ENCODE data around the gene HBE1.
"Not testable (repeated sequence)": the region's sequence is repeated elsewhere in the genome, so short reads cannot be mapped to it uniquely, and the experiment has no call there.

The HBE1 gene

DNA sequence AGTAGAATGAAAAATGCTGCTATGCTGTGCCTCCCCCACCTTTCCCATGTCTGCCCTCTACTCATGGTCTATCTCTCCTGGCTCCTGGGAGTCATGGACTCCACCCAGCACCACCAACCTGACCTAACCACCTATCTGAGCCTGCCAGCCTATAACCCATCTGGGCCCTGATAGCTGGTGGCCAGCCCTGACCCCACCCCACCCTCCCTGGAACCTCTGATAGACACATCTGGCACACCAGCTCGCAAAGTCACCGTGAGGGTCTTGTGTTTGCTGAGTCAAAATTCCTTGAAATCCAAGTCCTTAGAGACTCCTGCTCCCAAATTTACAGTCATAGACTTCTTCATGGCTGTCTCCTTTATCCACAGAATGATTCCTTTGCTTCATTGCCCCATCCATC is 14.9 kb upstream of the HBE1 start:
- no peak for DNase-seq

DNA sequence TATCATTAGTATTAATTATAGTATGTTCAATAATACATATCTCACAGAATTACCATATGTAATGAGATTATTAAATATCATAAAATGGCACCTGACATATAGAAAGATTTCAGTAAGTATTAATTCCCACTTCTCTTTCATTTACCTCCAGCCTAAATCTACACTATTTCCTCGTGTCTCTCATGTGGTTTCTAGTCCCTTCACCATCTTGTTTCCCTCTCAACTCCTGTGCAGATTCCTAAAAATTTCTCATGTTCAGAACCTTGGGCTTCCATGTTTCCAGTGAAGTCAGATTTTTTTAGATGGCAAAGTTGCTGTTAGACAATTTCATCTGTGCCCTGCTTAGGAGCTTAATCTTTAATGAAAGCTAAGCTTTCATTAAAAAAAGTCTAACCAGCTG is 14.1 kb upstream of the HBE1 start:
- DNase-seq = no peak

DNA sequence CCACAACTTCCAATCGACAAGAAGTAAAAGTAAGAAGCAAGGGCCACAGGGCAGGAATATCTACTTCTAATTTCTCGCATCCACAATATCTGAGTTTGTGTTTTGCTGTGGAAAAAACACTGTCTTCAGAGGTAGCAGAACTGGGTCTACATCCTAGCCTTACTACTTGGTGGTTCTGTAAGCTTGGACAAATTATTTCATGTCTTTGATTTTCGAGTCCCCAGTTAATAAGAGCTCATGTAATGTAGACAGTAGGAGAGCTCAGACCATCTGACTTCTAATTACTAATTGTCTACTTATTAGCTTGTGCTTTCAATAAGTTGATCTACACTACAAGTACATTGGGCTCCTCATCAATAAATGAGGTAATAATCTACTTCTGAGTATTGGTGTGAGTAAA is 13.3 kb upstream of the HBE1 start:
- DNase-seq = no peak

DNA sequence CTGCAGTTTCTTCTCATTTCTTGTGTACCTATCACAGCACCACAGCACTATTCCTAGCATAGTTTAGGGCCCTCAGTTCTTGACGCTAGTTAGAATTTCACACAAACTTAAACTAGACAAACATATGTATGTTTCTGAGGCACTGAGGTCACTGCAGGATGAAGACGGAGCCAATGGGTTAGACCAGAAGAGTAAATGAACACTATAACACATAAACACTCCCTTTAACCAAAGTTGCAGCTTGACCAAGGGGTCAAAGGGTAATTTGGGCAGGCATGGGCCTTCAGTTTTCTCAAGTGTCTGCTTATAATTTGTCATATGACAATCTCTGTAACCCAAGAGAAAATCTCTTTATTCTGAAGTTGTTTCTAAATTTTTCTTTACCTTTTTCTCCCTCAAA is 12.9 kb upstream of the HBE1 start:
- DNase-seq = no peak

DNA sequence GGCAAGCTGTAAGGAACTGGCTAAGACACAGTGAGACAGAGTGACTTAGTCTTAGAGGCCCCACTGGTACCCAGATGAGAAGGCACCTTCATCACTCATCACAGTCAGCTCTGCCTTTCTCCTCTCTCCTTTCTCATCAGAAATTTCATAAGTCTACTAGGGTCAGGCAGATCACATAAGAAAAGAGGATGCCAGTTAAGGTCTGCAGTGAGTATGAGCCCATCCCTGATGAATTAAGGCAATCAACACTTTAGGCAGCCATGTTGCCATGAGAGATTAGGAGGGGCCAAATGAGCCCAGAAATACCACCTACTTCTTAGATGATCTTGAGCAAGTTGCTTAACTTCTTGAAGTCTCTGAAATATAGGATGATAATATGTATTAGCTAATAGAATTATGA is 11.9 kb upstream of the HBE1 start:
- DNase-seq = no peak

DNA sequence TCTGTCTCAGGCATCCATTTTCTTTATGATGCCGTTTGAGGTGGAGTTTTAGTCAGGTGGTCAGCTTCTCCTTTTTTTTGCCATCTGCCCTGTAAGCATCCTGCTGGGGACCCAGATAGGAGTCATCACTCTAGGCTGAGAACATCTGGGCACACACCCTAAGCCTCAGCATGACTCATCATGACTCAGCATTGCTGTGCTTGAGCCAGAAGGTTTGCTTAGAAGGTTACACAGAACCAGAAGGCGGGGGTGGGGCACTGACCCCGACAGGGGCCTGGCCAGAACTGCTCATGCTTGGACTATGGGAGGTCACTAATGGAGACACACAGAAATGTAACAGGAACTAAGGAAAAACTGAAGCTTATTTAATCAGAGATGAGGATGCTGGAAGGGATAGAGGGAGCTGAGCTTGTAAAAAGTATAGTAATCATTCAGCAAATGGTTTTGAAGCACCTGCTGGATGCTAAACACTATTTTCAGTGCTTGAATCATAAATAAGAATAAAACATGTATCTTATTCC is 10.9 kb upstream of the HBE1 start:
- peak; percentile 42 for DNase-seq

DNA sequence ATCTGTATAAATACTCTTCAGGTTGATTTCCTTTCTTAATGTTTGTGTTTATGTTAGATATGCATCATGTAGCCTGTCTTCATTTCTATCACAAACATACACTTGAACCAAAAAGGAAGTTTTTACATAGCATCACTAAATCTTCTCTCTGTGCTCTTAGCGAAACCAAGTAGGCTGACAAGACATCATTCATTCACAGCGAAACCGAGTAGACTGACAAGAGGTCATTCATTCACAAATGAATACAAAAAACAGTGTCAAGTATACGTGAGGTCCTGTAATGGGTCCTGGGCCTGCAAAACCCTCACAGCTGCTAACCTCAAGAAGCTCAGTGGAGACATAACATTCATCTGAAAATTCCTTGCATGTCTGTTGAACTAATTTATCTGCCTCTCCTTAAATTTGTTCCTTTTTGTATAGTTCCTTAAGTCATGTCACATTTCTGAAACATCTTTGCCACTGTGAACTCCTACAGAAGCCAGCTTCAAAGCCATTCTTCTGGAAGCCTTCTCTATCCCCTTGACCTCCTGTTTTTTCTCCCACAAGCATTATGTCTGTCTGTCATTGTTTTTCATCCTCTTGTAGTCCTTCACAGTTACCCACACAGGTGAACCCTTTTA is 9.8 kb upstream of the HBE1 start:
- no peak for DNase-seq

DNA sequence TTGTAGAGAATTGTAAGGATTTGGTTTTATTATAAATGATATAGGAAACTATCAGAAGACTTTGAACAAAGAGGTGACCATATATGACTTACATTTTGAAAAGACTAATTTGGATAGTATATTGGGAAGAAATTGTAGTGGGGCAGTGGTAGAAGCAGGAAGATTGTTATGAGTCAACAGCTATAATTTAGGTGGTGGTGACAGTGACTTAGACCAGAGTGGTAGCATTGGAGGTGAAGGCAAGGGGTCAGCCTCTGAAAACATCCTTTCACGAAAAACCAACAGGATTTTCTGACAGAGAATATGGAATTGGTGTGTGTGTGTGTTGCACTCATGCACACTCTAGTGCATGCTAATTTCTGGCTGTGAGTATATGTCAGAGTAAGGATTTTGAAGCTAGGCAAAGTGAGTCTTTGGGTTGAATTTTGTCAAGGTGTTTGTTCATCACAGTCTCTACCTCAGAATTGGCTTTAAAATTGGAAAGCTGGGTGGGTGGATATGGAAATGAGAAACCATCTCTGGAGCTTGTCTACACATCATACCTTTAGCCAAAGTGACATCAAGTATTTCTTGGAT is 8.2 kb upstream of the HBE1 start:
- DNase-seq = no peak

DNA sequence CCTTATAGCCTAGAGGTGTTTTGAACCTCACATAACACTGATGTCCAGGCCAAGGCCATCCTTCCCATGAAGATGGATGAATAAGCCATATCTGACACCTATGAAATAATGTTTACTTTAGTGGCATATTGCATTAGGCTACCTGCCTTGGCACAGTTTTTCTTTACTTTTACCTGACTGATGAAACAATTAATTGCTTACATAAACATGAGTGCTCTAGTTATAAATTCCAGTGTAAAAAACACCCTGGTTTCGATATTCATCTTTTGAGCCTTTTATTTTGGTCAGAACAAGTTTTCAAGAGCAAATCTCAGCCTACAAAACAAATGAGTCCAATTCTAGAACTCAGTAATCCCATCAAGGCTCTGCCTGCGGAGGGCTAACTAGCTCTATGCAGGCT is 7.0 kb upstream of the HBE1 start:
- DNase-seq = no peak

DNA sequence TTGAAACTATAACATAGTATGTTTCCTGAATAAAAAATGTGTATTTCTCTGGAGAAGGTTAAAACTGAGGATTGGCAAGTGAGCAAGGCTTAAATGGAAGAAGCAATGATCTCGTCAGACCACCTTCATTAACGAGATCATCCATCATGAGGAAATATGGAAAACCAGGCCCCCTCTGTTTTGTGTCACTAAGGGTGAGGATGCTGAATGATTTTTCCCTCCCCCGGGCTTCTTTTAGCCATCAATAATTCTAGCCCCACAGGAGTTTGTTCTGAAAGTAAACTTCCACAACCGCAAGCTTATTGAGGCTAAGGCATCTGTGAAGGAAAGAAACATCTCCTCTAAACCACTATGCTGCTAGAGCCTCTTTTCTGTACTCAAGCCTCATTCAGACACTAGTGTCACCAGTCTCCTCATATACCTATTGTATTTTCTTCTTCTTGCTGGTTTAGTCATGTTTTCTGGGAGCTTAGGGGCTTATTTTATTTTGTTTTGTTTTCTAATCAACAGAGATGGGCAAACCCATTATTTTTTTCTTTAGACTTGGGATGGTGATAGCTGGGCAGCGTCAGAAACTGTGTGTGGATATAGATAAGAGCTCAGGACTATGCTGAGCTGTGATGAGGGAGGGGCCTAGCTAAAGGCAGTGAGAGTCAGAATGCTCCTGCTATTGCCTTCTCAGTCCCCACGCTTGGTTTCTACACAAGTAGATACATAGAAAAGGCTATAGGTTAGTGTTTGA is 5.8 kb upstream of the HBE1 start:
- no peak for DNase-seq

DNA sequence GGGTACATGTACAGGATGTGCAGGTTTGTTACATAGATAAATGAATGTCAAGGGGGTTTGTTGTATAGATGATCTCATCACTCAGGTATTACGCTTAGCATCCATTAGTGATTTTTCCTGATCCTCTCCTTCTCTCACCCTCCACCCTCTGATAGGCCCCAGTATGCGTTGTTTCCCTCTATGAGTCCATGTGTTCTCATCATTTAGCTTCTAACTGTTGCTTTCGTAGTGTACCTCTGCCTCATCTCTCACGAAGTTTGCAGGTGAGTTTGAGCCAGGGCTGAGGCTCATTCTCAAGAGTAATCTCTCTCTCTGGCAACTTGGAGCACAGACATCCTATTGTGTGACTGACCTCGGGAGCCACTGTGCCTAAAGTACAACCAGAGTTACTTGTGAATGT is 4.7 kb upstream of the HBE1 start:
- no peak for DNase-seq

DNA sequence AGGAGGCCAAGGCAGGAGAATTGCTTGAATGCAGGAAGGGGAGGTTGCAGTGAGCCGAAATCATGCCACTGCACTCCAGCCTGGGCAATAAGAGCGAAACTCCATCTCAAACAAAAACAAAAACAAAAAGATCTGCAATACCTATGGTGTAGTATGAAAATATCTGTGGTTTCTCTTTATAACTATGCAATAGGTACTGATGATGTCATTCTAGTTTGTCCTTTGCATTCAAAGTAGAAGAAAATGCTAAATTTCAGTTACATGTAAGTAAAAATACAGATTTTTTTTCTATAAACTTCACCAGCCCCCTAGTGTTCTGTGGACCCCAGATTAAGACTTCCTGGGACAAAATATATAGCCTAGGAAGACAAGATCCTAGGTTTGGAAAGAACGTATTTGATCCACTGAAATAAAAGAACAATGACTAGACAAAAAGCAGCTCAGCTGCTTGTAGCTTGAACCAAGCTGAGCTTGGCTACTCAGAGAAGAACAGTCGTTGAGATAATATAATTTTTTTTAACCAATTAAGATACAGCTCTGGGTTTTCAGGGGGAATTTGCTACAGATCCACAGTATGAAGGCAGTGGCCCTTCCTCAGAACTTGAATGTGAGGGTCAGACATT is 2.8 kb upstream of the HBE1 start:
- DNase-seq = no peak

DNA sequence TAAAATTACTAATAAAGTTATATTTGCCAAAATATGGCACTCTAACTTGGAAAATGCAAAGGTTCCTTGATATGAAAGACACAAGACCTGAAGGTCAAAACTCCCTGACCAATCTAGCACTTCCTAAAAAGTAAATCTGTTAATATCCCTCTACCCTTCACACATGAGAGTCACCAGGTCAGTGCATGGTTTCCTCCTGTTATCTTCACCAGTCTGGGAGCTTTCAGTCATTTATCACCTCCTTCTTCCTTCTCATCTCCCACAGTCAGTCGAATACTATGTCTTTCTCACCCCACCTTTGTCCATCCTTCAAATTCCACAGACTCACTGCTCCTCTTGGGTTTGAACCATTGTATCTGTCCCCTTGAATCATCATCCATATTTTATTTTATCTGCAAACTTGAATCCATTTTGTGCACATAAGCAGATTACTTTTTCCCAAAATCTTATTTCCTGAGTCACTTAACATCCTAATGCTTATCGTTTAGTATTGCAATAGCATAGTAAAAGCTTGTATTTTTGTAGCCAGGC is 2.6 kb downstream of the HBE1 start:
- DNase-seq = no peak

DNA sequence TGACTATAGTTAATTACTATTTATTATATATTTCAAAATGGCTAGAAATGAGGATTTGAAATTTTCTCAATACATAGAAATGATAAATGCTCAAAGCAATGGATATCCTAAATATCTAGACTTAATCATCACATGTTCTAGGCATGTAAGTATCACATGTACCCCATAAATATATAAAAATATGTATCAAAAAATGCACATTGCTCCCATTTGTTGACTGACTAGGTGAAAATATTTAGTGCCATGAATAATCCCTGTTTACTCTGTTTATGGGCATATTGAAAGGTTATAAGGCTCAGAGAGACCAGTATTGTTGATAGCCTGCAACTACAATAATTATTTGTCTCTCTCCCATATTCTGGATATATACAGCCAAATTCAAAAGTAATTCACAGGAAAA is 3.1 kb downstream of the HBE1 start:
- DNase-seq = no peak

DNA sequence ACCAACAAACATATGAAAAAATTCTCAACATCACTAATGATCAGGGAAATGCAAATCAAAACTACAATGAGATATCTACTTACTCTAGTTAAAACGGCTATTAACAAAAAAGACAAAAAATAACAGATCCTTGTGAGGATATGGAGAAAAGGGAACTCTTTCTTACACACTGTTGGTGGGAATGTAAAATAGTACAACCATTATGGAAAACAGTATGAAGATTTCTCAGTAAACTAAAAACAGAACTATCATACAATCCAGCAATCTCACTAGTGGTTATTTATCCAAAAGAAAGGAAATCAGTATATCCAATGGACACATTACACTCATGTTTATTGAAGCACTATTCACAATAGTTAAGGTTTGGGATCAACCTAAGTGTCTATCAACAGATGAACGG is 3.9 kb downstream of the HBE1 start:
- DNase-seq = no peak

DNA sequence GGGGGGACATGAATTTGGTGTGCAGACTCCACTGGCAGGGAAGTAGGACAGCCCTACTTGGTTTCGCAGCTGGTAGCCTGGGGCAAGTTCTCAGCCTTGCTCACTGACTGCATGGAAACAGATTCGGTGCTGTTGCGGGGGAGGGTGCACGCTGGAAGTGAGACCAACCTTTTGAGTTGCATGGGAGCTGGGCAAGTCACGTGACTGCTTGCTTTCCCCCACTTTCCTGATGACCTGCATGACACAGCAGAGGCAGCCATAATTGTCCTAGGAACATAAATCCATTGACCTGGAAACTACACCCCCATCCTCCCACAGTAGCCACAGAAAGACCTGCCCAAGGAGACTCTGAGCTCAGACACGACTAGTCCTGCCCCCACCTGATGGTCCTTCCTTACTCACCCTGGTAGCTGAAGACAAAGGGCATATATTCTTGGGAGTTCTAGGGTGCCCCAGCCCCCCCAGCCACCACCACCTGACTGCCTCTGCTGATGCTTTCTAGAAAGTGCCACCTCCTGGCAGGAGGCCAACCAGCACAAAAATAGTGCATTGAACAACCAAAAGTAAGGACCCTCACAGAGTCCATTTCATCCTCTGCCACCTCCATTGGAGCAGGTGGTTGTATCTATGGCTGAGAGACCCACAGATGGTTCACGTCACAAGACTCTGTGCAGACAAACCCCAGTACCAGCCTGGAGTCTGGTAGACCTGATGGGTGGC is 11.0 kb downstream of the HBE1 start:
- DNase-seq = no peak

DNA sequence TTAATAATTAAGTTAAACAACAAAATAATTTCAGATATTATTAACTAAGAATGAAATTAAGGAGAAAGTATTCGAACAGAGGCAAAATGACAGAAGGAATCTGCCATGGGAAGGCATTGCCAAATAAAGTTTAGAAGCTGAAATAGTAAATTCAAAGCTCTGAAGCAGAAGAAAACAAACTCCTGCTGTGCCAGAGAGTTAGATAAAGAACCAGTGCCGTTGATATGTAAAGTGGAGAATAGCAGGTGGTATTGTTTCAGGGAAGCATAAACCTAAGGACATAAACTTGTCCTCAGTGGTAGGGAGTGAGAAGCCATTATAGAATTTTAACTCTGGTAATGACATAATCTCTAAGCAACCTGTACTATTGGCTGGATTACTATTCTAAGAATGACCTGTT is 12.4 kb downstream of the HBE1 start:
- no peak for DNase-seq

DNA sequence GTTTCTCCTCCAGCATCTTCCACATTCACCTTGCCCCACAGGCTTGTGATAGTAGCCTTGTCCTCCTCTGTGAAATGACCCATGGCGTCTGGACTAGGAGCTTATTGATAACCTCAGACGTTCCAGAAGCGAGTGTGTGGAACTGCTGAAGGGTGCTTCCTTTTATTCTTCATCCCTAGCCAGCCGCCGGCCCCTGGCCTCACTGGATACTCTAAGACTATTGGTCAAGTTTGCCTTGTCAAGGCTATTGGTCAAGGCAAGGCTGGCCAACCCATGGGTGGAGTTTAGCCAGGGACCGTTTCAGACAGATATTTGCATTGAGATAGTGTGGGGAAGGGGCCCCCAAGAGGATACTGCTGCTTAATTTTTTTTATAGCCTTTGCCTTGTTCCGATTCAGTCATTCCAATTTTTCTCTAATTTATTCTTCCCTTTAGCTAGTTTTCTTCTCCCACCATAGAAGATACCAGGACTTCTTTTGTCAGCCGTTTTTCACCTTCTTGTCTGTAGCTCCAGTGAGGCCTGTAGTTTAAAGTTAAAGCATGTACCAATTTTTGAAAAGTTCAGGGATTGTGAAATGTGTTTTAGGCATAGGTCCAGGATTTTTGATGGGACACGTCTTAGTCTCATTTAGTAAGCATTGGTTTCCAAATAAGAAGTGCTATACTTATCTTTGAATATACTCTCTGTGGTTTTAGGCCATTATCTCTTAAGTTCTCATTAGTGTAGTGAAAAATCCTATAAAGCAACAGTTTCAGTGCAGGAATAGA is 14.9 kb downstream of the HBE1 start, which contains the start of gene HBG2:
TSS of gene HBG2 (minus strand) at position 136 of the 768 bp plus-strand sequence. CDS start at position 83, 53 bp downstream.
- DNase-seq = not testable (repeated sequence)

DNA sequence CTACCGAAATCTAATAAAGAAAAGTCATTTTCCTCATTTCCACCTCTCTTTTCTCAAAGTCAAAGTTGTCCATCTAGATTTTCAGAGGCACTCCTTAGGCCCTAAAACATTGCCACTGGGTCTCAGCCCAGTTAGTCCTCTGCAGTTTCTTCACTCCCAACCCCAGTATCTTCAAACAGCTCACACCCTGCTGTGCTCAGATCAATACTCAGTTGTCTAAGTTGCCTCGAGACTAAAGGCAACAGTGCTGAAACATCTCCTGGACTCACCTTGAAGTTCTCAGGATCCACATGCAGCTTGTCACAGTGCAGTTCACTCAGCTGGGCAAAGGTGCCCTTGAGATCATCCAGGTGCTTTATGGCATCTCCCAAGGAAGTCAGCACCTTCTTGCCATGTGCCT is 15.7 kb downstream of the HBE1 start:
- not testable (repeated sequence) for DNase-seq

DNA sequence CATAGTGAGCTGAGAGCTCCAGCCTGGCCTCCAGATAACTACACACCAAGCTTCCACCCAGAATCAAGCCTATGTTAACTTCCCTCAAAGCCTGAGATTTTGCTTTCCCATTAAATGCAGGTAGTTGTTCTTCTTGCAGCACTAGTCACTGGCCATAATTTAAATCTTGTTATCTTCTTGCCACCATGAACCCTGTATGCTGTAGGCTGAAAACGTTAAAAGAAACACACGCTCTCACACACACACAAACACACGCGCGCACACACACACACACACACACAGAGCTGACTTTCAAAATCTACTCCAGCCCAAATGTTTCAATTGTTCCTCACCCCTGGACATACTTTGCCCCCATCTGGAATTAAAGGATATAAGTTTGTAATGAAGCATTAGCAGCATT is 16.3 kb downstream of the HBE1 start:
- not testable (repeated sequence) for DNase-seq

DNA sequence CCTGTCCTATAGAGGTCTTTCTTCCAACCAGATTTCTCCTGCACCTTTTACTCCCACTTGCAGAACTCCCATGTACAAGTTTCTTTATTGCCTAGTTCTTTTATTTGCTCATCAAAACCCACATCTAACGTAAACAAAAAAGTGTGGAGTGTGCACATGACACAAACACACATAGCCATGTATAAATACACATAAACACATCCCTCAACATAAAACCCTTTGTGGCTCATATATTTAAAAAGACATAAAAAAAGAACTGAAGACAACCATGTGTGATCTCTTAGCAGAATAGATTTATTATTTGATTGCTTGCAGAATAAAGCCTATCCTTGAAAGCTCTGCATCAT is 16.9 kb downstream of the HBE1 start:
- DNase-seq = no peak

Data from stimulated activated CD4-positive, alpha-beta T cell treated with anti-CD3 and anti-CD28 coated beads, Interleukin-1b, Interleukin-23, amount 100 ng/mL, for 48 hours (primary cell).